ENCODE measurements around the gene GTF2F2. TPM values are rescaled to one million over a fixed set of nuclear protein-coding genes. Genes with fewer than 3 reads are reported as not detected.

GTF2F2 gene
- total RNA-seq, 1 experiment from 2014 or later: 67.7 TPM

DNA sequence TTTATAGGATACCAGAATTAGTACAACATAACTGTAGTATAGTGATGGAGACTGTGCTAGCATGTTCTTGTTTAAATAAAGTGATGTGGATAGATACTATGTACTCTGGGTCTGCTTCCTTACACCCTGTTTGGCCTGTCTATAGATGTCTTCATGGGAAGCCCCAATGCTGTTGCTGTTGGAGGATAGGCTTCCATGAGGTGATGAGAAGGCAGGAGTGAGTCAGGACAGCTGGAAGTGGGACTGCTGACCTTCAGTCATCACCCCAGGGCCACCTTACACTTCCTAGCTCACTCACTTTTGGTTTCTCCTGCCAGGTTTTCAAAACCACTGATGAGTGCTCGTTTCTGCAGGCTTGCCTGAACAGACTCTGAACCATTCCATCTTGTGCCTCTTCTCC lies 76.3 kb downstream of the GTF2F2 start:
- in situ Hi-C loops (cut with HindIII; ENCODE audit: low pct_unique_long_range_greater_than_20kb, low sequenced_read_pairs): no loop called here
- no peak for DNase-seq (ENCODE audit: low read depth, low spot score)

DNA sequence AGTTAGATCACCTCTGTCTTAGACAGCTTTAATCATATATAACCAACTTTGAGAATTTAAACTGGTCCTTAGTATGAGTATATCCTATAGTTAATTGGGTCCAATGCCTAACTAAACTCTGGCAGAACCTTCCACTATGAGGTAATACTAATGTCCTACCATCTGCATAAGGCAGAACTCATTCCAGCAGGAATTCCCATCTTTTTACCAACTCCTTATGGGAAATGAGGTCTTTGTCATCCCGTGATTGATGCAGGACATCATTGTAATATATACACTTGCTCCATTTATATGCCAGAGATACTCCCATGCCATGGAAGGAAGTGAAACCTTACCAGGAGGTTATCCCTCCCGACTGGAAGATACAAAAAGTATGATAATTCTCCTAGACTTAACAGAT lies 77.7 kb downstream of the GTF2F2 start:
- DNase-seq (ENCODE audit: low read depth, low spot score): peak; percentile 39
- in situ Hi-C loops (cut with HindIII; ENCODE audit: low pct_unique_long_range_greater_than_20kb, low sequenced_read_pairs): no loop called here

DNA sequence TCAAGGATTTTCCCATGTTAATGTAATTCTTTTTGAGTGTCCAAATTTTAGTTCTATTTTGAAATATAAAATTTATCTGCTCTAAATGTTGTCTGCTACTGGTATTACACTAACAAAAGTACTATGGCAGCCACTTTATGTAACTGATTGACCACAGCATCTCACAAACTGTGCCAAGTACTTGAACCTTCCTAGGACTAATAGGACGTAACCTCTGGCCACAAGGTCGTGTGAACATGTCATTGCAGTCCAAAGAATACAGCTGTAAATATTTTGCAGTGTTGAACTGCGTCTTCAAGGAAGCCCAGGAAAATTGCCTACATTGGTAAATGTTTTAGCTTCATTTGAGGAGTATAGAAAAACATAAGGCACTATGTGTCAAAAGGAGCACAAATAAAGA lies 78.6 kb downstream of the GTF2F2 start:
- DNase-seq (ENCODE audit: low read depth, low spot score): no peak
- in situ Hi-C loops (cut with HindIII; ENCODE audit: low pct_unique_long_range_greater_than_20kb, low sequenced_read_pairs): no loop called here

DNA sequence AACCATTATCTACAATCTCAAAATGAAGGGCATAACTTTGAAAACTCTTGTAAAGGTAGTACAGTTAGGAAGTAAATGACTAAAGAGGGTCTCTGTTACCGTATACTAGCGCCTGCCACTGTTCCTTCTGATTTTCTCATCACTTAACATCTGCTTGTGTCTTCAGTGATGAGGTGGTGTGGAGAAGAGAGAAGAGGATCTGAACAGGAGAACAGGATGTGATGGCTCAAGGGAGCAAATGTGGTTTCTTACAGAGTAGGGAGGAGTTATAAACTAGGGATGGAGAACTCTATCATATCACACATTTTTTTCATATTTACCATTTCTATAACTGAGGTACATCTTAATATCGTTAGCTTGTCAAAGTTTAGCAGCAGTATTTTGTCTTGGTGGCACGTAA lies 79.4 kb downstream of the GTF2F2 start:
- no peak for DNase-seq (ENCODE audit: low read depth, low spot score)
- in situ Hi-C loops (cut with HindIII; ENCODE audit: low pct_unique_long_range_greater_than_20kb, low sequenced_read_pairs): no loop called here

DNA sequence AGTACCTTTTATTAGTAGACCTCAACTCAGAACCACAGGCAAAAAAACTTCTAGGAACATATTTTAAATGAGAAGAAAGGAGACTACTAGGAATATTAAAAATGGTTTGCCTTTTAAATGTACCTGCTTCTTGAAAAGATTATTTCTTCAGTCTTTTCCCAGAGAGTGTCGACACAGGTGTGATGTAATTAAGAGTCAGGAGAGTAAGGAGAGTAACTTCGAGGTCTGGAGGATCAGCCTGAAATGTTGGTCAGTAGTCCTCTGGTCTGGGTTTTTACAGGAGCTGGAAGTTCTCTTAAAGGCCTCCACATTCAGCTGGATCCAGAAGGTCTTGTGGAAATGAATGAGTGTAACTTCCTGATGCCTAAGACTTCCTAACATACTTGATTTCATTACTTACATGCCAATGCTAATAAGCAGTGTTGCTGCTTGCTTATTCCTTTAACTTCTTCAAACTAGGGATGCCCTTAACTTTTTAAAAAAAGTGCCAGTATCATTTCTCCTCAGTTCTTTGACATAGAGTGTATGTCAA lies 80.5 kb downstream of the GTF2F2 start, which contains the start of gene KCTD4:
Gene KCTD4, minus strand, starts transcription at position 345 of the 532 bp plus-strand sequence. CDS start 6,478 bp downstream, outside the sequence.
- DNase-seq (ENCODE audit: low read depth, low spot score): no peak

DNA sequence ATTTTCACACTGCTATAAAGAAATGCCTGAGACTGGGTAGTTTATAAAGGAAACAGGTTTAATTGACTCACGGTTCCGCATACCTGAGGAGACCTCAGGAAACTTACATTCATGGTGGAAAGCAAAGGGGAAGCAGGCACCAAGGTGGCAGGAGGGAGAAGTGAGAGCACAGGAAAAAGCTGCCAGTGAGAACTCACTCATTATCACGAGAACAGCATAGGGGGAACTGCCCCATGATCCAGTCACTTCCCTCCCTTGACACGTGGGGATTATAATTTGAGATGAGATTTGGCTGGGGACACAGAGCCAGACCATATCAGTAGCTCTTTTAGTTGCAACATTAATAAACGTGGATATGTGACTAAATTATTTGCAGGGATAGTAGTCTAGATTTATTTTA lies 84.8 kb downstream of the GTF2F2 start:
- no peak for DNase-seq (ENCODE audit: low read depth, low spot score)
- in situ Hi-C loops (cut with HindIII; ENCODE audit: low pct_unique_long_range_greater_than_20kb, low sequenced_read_pairs): no loop called here

More for the DNA sequence above, 80.5 kb downstream of the GTF2F2 start, which contains the start of gene KCTD4:
- in situ Hi-C loops (cut with HindIII; ENCODE audit: low pct_unique_long_range_greater_than_20kb, low sequenced_read_pairs): no loop called here

DNA sequence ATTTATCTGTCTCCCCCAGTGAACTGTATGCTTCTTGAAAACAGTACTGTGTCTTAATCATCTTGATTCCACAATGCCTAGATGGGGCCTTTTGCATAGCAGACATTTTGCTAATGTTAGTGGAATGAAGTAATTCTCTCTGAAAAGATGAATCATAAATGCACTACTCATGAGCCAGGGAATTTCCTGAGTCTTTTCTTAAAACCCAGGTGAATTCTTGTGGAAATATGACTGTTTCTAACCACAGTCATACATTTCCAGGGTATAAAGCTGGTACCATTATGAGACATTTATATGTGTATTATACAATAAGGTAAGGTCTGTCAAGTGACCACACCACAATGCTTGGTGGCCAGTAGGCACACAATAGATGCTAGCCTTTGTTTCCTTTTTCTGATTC lies 86.0 kb downstream of the GTF2F2 start:
- no peak for DNase-seq (ENCODE audit: low read depth, low spot score)
- in situ Hi-C loops (cut with HindIII; ENCODE audit: low pct_unique_long_range_greater_than_20kb, low sequenced_read_pairs): no loop called here

DNA sequence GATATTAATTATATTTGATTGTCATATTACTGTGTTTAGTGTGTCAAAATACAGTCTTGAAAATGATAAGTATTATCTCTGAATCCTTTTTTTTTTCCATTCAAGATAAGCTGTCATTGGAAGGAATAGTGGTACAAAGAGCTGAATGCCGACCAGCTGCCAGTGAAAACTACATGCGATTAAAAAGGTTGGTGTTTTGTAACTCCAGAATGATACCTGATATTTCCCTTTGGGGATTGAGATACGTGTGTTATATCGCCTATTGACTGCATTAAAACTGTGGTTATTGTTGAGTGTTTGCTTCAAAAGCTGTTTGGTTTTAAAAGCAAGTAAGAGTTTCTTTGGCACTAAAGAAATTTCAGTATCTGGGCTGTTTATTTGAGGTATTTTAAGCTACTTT lies 87.0 kb downstream of the GTF2F2 start:
- no peak for DNase-seq (ENCODE audit: low read depth, low spot score)

DNA sequence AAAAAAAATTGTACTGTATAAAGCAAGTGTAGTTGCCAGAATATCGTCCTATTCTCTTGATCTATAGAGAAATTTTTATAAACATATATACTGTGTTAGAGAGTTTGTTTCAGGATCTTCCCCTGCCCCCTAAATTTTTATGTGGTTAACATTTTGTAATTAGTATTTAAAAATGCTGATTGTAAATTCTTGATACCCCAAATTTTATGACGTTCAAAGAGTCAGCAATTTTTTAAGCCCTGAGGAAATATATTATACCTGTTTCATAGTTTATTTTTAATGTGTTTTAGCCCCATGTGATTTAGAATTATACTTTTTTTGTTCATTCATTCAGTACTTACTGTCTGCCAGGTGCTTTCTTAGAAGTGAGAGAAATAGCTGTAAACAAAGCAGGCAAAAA lies 87.8 kb downstream of the GTF2F2 start:
- in situ Hi-C loops (cut with HindIII; ENCODE audit: low pct_unique_long_range_greater_than_20kb, low sequenced_read_pairs): no loop called here
- no peak for DNase-seq (ENCODE audit: low read depth, low spot score)

More for the DNA sequence above, 87.0 kb downstream of the GTF2F2 start:
- in situ Hi-C loops (cut with HindIII; ENCODE audit: low pct_unique_long_range_greater_than_20kb, low sequenced_read_pairs): no loop called here

DNA sequence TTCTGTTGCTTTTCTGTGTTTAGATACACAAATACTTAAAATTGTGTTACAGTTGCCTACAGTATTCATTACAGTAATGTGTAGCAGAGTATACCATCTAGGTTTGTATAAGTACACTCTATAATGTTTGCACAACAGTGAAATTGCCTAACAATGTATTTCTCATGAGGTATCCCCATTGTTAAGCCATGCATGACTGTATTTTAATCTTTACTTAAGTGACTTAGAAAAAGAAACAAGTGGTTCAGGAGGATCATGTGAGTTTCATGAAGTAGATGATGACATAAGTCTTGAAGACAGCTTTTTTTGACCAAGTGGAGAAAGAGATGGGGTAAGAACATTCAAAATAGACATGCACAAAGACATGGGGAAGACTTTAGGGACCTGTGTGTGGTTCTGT lies 88.9 kb downstream of the GTF2F2 start:
- in situ Hi-C loops (cut with HindIII; ENCODE audit: low pct_unique_long_range_greater_than_20kb, low sequenced_read_pairs): no loop called here
- no peak for DNase-seq (ENCODE audit: low read depth, low spot score)

DNA sequence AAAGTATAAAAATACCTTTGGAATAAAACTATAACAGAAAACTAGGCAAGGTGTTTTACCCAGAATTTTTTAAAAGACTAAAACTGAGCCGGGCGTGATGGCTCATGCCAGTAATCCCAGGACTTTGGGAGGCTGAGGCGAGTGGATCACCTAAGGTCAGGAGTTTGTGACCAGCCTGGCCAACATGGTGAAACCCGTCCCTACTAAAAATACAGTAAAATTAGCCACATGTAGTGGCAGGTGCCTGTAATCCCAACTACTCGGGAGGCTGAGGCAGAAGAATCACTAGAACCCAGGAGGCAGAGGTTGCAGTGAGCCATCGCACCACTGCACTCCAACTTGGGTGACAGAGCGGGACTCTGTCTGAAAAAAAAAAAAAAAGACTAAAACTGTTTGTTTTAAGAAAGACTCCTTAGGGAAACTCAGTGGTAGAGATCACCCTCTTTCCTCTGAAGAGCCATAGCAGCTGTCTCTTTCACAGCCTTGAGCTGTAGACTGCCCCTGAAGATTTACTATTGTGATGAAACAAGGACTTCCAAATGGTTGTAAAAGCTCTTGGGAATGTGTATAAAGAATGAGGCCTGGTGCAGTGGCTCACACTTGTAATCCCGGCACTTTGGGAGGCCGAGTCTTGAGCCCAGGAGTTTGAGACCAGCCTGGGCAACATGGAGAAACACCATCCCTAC lies 95.2 kb downstream of the GTF2F2 start:
- in situ Hi-C loops (cut with HindIII; ENCODE audit: low pct_unique_long_range_greater_than_20kb, low sequenced_read_pairs): no loop called here
- no peak for DNase-seq (ENCODE audit: low read depth, low spot score)

DNA sequence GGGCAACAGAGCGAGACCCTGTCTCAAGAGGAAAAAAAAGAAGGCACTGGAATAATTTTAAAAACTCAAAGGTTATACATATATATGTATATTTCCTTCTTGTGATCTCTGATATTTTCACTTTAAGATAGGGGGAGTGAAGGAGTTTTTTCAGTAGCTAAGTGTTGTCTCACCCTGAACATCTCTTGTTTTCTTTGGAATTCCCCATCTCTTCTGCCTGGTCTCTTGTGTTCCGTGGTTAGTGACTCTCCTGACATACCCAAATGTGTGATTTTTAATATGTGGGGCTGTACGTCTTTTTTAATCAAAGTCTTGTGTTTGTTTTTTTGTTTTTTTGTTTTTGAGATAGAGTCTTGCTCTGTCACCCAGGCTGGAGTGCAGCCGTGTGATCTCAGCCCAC lies 95.9 kb downstream of the GTF2F2 start:
- in situ Hi-C loops (cut with HindIII; ENCODE audit: low pct_unique_long_range_greater_than_20kb, low sequenced_read_pairs): no loop called here
- DNase-seq (ENCODE audit: low read depth, low spot score): no peak

DNA sequence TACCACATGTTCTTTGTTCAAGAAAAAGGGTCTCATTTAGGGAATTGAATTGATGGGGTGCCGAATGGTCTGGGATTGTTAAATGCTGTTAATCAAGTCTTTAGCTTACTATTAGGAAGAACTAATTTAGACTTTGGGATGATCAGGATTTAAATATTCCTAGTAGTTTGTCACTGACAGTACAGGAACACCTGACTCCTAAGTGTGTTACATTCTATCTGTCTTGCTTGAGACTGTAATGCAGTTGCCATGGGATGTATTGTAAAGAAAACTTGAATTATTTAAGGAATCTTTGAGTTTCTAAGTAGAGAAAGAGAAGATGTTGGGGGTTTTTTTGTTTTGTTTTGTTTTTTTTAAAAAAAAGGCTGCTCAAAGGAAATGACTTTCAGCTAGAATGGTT lies 98.4 kb downstream of the GTF2F2 start:
- no peak for DNase-seq (ENCODE audit: low read depth, low spot score)
- in situ Hi-C loops (cut with HindIII; ENCODE audit: low pct_unique_long_range_greater_than_20kb, low sequenced_read_pairs): no loop called here

DNA sequence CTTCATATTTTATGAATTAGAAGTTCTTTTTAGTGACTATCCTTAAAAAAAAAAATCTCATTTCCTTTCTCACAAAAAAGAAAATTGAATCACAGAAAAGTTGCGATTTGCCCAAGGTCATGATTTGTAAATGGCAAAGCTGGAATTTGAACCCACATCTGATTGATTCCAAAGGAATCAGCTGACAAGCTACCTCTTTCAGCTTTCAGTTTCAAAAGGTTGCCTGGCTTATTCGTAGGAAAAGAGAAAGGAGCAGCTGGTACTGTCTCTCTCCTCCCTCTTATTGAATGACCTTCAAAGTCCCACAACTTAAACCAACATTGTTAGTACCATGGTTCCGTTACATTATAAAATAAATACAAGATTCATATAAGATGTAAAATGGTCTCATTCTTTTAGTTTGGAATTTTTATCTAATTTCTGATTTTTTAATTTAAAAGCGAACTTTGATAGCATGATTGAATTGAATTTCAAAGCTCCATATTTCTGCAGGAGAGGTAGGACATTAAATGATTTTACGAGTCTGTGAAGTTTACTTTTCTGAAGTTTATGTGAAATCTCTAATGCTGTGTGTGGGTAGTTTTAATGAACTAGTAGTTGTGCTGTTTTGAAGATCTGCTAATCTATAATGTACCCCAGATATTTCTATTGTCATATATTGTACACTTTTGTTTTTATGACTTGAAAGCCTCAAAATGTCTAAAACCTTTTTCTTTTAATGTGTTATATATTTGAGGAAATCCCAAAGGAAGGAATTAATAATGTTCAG lies 99.0 kb downstream of the GTF2F2 start:
- peak; percentile 65 for DNase-seq (ENCODE audit: low read depth, low spot score)
- in situ Hi-C loops (cut with HindIII; ENCODE audit: low pct_unique_long_range_greater_than_20kb, low sequenced_read_pairs): no loop called here

DNA sequence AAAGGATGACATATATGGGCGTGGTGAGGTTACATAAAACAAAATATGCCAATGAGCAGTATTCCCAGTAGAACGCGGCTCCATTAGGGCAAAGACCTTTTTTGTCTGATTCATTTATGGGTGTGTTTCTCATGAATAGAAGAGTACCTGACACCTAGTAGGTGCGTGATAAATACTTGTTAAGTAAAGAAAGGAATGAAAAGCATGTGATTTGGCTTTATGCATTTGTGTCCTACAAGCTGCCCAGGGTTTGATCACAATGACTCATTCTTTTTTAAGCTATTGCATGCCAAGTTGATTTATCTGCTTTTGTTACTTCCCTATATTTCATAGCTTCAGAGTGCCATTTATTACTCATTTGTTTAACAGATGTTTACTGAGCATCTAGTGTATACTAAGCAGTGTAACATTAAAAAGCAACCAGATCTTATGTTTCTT lies 99.6 kb downstream of the GTF2F2 start:
- in situ Hi-C loops (cut with HindIII; ENCODE audit: low pct_unique_long_range_greater_than_20kb, low sequenced_read_pairs): no loop called here
- peak; percentile 41 for DNase-seq (ENCODE audit: low read depth, low spot score)

DNA sequence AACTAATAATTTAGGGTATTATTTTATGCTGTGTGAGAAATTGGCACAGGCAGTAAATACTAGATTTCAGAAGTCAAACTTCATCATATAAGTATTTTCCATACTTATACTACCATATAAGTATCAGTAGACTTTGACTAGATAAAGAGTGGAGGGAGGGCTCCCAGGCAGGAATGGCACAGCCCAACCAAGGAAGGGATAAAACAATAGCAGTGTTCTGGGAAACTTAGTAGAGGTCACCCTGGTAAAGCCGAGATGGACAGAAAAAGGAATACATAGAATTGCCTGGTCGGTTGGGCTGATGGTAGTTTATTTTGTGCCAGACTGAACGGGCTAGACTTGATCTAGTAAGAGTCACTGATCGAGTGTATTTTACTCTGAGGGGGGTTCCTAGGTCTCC lies 100.1 kb downstream of the GTF2F2 start:
- in situ Hi-C loops (cut with HindIII; ENCODE audit: low pct_unique_long_range_greater_than_20kb, low sequenced_read_pairs): no loop called here
- DNase-seq (ENCODE audit: low read depth, low spot score): no peak

DNA sequence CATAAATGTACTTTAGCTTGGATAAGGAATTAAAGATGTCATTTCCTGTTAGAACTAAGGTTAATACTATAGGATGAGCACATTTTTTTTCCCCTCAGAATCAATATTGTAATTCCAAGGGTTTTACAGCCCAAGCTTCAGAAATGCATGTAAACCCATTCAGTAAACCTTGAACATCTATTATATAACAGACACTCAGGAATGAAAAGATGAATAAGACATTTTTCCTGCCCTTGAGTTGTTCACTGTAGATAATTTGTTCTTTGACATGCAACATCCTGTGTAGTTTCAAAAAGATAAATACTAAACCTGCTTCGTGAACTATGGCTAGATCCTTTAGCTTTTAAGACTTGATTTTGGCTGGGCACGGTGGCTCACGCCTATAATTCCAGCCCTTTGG lies 102.2 kb downstream of the GTF2F2 start:
- in situ Hi-C loops (cut with HindIII; ENCODE audit: low pct_unique_long_range_greater_than_20kb, low sequenced_read_pairs): no loop called here

DNA sequence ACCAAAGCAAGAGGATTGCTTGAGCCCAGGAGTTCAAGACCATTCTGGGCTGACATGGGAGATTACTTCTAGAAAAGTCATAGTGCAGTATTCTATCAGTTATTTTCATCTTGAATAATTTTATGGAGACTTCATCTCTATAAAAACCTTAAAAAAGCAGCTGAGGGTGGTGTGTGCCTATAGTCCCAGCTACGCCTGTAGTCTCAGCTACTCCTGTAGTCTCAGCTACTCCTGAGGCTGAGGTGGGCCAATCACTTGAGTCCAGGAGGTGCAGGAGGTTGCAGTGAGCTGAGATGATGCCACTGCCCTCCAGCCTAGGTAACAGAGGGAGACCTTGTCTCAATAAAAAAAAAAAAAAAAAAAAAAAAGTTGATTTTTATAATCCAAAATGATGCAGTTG lies 102.6 kb downstream of the GTF2F2 start:
- DNase-seq (ENCODE audit: low read depth, low spot score): no peak
- in situ Hi-C loops (cut with HindIII; ENCODE audit: low pct_unique_long_range_greater_than_20kb, low sequenced_read_pairs): no loop called here

More for the DNA sequence above, 102.2 kb downstream of the GTF2F2 start:
- no peak for DNase-seq (ENCODE audit: low read depth, low spot score)

DNA sequence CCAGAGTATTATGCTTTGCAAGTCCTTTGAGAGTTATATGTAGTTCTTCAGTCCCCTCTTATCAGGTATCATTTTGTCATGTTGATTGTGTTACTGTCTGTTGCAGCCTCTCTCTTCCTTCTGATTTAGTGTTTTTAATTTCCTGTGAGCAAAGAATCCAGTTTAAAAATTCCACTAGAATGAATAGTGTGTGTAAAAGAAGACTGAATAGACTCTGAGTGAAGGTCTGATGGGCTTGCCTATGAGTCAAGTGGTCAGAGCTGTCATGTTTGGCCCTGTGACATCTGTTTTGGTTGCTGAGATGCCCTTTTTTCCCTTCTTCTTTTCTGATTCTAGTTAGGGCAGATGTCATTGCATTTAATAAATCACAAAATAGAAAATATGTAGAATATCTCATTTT lies 103.9 kb downstream of the GTF2F2 start:
- in situ Hi-C loops (cut with HindIII; ENCODE audit: low pct_unique_long_range_greater_than_20kb, low sequenced_read_pairs): no loop called here
- DNase-seq (ENCODE audit: low read depth, low spot score): no peak
